ENCODE results near the gene PRSS38.

Gene PRSS38

GRCh38 chr1:227815468-227816409, at the start of gene PRSS38:
TSS of gene PRSS38 (plus strand) at chr1:227815675. CDS start at chr1:227815717, 42 bp downstream.
- no peak for DNase-seq (ENCODE audit: low read depth in 2 of 2)

GRCh38 chr1:227766015-227766634, 49.4 kb upstream of the PRSS38 start:
- peak; percentile 56 to 61 for DNase-seq (ENCODE audit: low read depth in 2 of 2)

GRCh38 chr1:227766653-227767277, 48.7 kb upstream of the PRSS38 start:
- no peak for DNase-seq (ENCODE audit: low read depth in 2 of 2)

GRCh38 chr1:227767401-227768124, 47.9 kb upstream of the PRSS38 start:
- no peak for DNase-seq (ENCODE audit: low read depth in 2 of 2)

GRCh38 chr1:227768125-227768439, 47.4 kb upstream of the PRSS38 start:
- no peak for DNase-seq (ENCODE audit: low read depth in 2 of 2)

DNA sequence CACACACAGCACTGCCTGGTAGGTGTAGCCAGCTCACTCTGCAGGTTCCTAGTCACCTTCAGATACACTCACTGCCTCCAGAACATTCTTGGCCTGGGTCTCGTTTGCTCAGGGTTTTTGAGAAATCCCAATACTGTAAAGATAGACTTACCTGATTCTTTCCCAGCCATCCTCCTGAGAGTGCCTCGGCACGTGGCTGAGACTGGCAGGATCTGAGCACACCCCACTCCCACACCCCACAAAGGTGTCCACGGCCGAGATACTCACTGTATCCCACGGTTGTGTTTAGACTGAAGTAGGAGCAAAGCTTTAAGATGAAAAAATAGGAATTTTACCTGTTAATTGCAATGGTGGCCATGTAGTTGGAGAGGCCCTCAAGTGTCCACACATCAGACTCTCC, 46.8 kb upstream of the PRSS38 start:
- DNase-seq (ENCODE audit: low read depth in 2 of 2) = no peak

- no peak for DNase-seq (ENCODE audit: low read depth in 2 of 2)
Observed at GRCh38 chr1:227769047-227769935, 46.2 kb upstream of the PRSS38 start.

- DNase-seq (ENCODE audit: low read depth in 2 of 2) = no peak
Observed at GRCh38 chr1:227769936-227770494, 45.5 kb upstream of the PRSS38 start.

GRCh38 chr1:227770812-227771211, 44.7 kb upstream of the PRSS38 start:
- no peak for DNase-seq (ENCODE audit: low read depth in 2 of 2)

- no peak for DNase-seq (ENCODE audit: low read depth in 2 of 2)
Observed at GRCh38 chr1:227771326-227771725, 44.1 kb upstream of the PRSS38 start.

- DNase-seq (ENCODE audit: low read depth in 2 of 2) = no peak
Observed at GRCh38 chr1:227771771-227772170, 43.7 kb upstream of the PRSS38 start.

GRCh38 chr1:227773558-227773957, 41.9 kb upstream of the PRSS38 start:
- no peak for DNase-seq (ENCODE audit: low read depth in 2 of 2)

- DNase-seq (ENCODE audit: low read depth in 2 of 2) = no peak
Observed at GRCh38 chr1:227774051-227774731, 41.3 kb upstream of the PRSS38 start.

- no peak for DNase-seq (ENCODE audit: low read depth in 2 of 2)
Observed at GRCh38 chr1:227774821-227775661, 40.4 kb upstream of the PRSS38 start.

- no peak for DNase-seq (ENCODE audit: low read depth in 2 of 2)
Observed at GRCh38 chr1:227775841-227776240, 39.6 kb upstream of the PRSS38 start.

DNA sequence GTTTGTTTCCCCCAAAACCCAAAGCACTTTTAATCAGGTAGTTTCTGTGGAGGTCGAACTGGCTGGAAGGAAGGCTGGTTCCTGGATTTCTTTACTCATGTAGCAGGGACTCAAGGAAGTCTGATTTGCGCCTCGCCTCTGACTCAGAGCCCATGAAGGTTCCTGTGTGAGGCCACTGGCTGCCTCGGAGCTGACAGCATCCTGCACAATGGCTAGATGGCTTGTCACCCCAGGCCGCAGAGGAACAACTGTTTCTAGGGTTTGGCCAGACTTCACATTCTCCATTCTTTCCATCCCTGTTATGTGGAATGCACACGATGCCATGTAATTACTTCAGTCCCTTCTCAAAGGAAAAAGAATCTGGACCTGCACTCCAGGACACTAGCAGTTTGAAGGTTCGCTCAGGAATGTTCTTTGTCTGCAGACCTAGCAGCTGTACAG, 39.1 kb upstream of the PRSS38 start:
- DNase-seq (ENCODE audit: low read depth in 2 of 2) = no peak

GRCh38 chr1:227777156-227777555, 38.3 kb upstream of the PRSS38 start:
- DNase-seq (ENCODE audit: low read depth in 2 of 2) = no peak

DNA sequence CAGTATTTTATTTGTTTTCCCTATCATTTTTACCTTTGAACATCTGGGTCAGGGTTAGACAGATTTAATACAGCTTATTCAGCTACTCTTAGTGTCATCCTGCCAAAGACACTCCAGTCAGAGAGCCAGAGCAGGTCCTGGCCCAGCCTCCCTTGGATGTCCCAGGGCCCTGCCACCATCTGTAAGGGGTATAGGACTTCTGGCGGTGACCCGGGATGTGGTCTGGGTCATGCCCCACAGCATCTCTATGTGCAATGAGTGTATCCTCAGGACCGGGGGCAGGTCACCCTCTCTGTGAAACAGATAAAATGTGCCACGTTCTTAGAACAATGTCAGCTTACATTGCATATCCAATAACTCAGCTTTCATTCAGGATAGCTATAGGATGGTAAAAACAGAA, 37.8 kb upstream of the PRSS38 start:
- DNase-seq (ENCODE audit: low read depth in 2 of 2) = no peak

DNA sequence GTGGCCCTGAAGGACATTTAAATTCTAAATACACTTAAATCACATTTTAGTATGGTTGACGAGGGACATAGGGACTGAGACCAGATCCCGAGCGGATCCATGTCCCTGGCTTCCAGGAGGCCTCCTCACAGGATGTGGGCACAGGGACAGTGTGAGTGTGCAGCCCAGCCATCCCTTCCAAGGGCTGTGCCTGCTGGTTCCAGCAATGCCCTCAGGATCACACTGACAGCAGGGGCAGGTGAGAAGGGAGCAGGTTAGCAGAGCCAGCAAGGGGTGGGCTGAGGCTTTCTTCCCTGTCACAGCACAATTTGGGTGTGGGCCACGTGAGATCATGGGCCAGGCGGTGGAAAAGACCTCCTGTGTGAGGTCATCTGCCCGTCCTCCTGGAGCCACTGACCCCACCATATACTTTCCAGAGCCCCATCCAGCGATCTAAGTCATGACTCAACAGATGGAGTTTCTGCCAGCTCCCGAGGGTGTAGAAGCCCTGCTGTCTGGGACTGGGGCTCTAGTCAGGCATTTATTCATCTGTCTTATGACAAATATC, 37.0 kb upstream of the PRSS38 start:
- DNase-seq (ENCODE audit: low read depth in 2 of 2) = no peak
